HepG2 (cell line): ENCODE measurements around the gene SHANK2. TPM values are rescaled to one million over a fixed set of nuclear protein-coding genes. Genes with fewer than 3 reads are reported as not detected.

Experiments used
- GTF3A ChIP-seq: sonication (generic); formaldehyde crosslinking; conservative IDR thresholded peaks from 2 replicates; pipeline ENCODE4 v1.4.0; 2020; ENCODE audit warnings: mild to moderate bottlenecking, missing genetic modification reagents
- KAT2B ChIP-seq: fragments of 150-350 bp; IDR thresholded peaks from 2 replicates; pipeline ENCODE4 v1.6.1; 2014; ENCODE audit warnings: low read depth, low read length, borderline replicate concordance
- NFYB ChIP-seq: sonication (generic); formaldehyde crosslinking; IDR thresholded peaks from 2 replicates; pipeline ENCODE4 v1.4.0; 2020; ENCODE audit warnings: missing genetic modification reagents
- SATB2 ChIP-seq: sonication (generic); formaldehyde crosslinking; IDR thresholded peaks from 2 replicates; pipeline ENCODE4 v1.5.0; 2020; ENCODE audit warnings: missing genetic modification reagents
- TCF12 ChIP-seq, 2 experiments: fragments of 450-650 bp in 1 of 2; sonication (generic) in 1 of 2; formaldehyde crosslinking in 1 of 2; IDR thresholded peaks; 2 replicates each; pipeline versions ENCODE4 v1.6.1 to v1.8.0; 2017 to 2022; ENCODE audit warnings: antibody characterized with exemption in 1 of 2, mild to moderate bottlenecking in 1 of 2, missing genetic modification reagents in 1 of 2, moderate library complexity in 1 of 2
- ZFYVE20 ChIP-seq: sonication (generic); formaldehyde crosslinking; IDR thresholded peaks from 2 replicates; pipeline ENCODE4 v1.8.0; 2023; ENCODE audit warnings: low read depth, mild to moderate bottlenecking, moderate library complexity, missing genetic modification reagents, borderline replicate concordance
- ZNF20 ChIP-seq: sonication (generic); formaldehyde crosslinking; IDR thresholded peaks from 2 replicates; pipeline ENCODE4 v1.4.0; 2020; ENCODE audit warnings: mild to moderate bottlenecking, moderate library complexity, missing genetic modification reagents
- ZNF24 ChIP-seq: fragments of 450-650 bp; IDR thresholded peaks from 2 replicates; pipeline ENCODE4 v1.6.1; 2017; ENCODE audit warnings: antibody characterized with exemption, mild to moderate bottlenecking
- polyA plus RNA-seq, 8 experiments: library from polyadenylated mRNA; depleted of rRNA in 3 of 8; stranded (reverse) in 7 of 8; unstranded in 1 of 8; fragments of >200 nt; fragmentation: Illumina TruSeq in 4 of 8; extraction: Trizol in 4 of 8; gene quantifications; 2 replicates each; pipeline versions ENCODE4 v1.2.1 to v1.2.3, GENCODE V29; 2011 to 2016; ENCODE audit warnings: low read depth in 4 of 8, missing spikeins in 1 of 8, mixed read lengths in 1 of 8; ENCODE audit not compliant: insufficient read depth in 1 of 8
- total RNA-seq, 5 experiments: library from RNA; depleted of rRNA; stranded (reverse); fragments of >200 nt; fragmentation: Illumina TruSeq; extraction: Trizol; gene quantifications; 2 replicates each; pipeline ENCODE4 v1.2.3, GENCODE V29; 2016; ENCODE audit warnings: low read depth in 1 of 5
- TF ChIP-seq, protein P1 (sequence below): sonication (generic); formaldehyde crosslinking; IDR thresholded peaks from 2 replicates; pipeline ENCODE4 v1.8.1; 2023; ENCODE audit warnings: missing genetic modification reagents, mild to moderate bottlenecking, borderline replicate concordance
- TF ChIP-seq, protein P2 (sequence below): sonication (generic); formaldehyde crosslinking; IDR thresholded peaks from 2 replicates; pipeline ENCODE4 v1.8.1; 2022; ENCODE audit warnings: low read depth, mild to moderate bottlenecking, missing genetic modification reagents
- TF ChIP-seq, protein P3 (sequence below): sonication (generic); formaldehyde crosslinking; IDR thresholded peaks from 2 replicates; pipeline ENCODE4 v1.4.0; 2020; ENCODE audit warnings: missing genetic modification reagents, mild to moderate bottlenecking, borderline replicate concordance
- TF ChIP-seq, protein P4 (sequence below): sonication (generic); formaldehyde crosslinking; IDR thresholded peaks from 2 replicates; pipeline ENCODE4 v1.8.1; 2023; ENCODE audit warnings: mild to moderate bottlenecking, missing genetic modification reagents, borderline replicate concordance
- TF ChIP-seq, protein P5 (sequence below): sonication (generic); formaldehyde crosslinking; IDR thresholded peaks from 2 replicates; pipeline ENCODE4 v1.5.0; 2020; ENCODE audit warnings: mild to moderate bottlenecking, missing genetic modification reagents, moderate library complexity
- TF ChIP-seq, protein P6 (sequence below): sonication (generic); formaldehyde crosslinking; IDR thresholded peaks from 2 replicates; pipeline ENCODE4 v1.8.0; 2022; ENCODE audit warnings: mild to moderate bottlenecking, missing genetic modification reagents
- TF ChIP-seq, protein P7 (sequence below): sonication (generic); formaldehyde crosslinking; IDR thresholded peaks from 2 replicates; pipeline ENCODE4 v1.5.0; 2020; ENCODE audit warnings: missing genetic modification reagents
- TF ChIP-seq, protein P8 (sequence below): sonication (generic); formaldehyde crosslinking; IDR thresholded peaks from 2 replicates; pipeline ENCODE4 v1.5.0; 2020; ENCODE audit warnings: missing genetic modification reagents, mild to moderate bottlenecking, borderline replicate concordance

Gene SHANK2
- total and polyA plus RNA-seq, 2 of the 13 experiments (the other 11 are each of a cell fraction or from before 2014, with no cell fraction given), result 10.2 to 13.0 TPM

DNA sequence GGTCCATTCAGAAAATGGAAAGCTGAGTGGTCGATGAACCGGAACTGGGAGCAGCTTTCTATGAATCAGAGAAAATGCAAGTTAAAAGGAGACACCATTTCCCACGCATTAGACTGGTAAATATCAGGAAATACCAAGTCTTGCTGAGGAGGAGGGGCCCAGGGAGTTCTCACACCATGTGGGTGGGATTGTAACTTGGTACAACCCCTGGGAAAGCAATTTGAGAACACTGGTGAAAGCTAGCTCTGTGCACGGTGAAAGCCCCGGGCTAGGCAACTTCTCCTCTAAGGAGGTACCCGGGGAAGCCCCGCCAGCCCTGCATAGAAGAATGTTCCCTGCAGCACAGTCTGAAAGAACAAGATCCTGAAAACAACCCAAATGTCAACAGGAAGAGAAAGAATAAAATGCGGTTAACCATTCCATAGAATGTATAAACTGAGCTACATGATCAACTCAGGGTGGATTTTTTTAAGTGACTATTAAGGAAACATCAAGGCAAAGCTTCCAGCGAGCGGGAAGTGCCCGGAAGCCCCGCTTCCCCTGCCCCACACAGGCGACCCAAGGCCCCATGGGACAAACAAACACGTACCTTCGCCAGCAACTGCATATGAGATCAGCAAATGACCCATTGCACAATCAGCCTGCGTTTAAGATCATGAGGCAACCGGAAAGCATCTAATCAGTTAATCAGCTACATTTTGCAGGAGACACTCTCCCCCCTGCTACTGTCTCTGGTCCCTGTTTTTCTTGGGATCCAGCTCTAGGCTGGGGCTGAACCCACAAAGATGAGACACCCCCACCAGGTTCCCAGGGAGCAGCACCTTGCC is 11.3 kb downstream of the SHANK2 start (continued):
- TF ChIP-seq GTF3A (0 out of 2 replicates have a peak, but pooled peaks have one; percentile 41), NFYB (CRISPR knock-in tag) (no peak), KAT2B (no peak), ZFYVE20 (CRISPR knock-in tag) (no peak), TCF12 (IDR thresholded peaks at IDR 0.05) (no peak), TCF12 (CRISPR knock-in tag; IDR thresholded peaks at IDR 0.05) (no peak; the same call in 1 of the 2 replicates), ZNF20 (CRISPR knock-in tag) (no peak), ZNF24 (no peak), SATB2 (CRISPR knock-in tag) (no peak)
- TF ChIP-seq, protein P1, sequence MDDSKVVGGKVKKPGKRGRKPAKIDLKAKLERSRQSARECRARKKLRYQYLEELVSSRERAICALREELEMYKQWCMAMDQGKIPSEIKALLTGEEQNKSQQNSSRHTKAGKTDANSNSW, result no peak
- TF ChIP-seq, protein P2, sequence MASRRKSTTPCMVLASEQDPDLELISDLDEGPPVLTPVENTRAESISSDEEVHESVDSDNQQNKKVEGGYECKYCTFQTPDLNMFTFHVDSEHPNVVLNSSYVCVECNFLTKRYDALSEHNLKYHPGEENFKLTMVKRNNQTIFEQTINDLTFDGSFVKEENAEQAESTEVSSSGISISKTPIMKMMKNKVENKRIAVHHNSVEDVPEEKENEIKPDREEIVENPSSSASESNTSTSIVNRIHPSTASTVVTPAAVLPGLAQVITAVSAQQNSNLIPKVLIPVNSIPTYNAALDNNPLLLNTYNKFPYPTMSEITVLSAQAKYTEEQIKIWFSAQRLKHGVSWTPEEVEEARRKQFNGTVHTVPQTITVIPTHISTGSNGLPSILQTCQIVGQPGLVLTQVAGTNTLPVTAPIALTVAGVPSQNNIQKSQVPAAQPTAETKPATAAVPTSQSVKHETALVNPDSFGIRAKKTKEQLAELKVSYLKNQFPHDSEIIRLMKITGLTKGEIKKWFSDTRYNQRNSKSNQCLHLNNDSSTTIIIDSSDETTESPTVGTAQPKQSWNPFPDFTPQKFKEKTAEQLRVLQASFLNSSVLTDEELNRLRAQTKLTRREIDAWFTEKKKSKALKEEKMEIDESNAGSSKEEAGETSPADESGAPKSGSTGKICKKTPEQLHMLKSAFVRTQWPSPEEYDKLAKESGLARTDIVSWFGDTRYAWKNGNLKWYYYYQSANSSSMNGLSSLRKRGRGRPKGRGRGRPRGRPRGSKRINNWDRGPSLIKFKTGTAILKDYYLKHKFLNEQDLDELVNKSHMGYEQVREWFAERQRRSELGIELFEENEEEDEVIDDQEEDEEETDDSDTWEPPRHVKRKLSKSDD, result peak; percentile 62; the same call in 1 of the 2 replicates
- TF ChIP-seq, protein P3, sequence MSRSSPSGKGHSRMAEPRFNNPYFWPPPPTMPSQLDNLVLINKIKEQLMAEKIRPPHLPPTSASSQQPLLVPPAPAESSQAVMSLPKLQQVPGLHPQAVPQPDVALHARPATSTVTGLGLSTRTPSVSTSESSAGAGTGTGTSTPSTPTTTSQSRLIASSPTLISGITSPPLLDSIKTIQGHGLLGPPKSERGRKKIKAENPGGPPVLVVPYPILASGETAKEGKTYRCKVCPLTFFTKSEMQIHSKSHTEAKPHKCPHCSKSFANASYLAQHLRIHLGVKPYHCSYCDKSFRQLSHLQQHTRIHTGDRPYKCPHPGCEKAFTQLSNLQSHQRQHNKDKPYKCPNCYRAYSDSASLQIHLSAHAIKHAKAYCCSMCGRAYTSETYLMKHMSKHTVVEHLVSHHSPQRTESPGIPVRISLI, result peak; percentile 78; the same call in 1 of the 2 replicates
- TF ChIP-seq, protein P4, sequence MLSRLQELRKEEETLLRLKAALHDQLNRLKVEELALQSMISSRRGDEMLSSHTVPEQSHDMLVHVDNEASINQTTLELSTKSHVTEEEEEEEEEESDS, result no peak
- TF ChIP-seq, protein P5, sequence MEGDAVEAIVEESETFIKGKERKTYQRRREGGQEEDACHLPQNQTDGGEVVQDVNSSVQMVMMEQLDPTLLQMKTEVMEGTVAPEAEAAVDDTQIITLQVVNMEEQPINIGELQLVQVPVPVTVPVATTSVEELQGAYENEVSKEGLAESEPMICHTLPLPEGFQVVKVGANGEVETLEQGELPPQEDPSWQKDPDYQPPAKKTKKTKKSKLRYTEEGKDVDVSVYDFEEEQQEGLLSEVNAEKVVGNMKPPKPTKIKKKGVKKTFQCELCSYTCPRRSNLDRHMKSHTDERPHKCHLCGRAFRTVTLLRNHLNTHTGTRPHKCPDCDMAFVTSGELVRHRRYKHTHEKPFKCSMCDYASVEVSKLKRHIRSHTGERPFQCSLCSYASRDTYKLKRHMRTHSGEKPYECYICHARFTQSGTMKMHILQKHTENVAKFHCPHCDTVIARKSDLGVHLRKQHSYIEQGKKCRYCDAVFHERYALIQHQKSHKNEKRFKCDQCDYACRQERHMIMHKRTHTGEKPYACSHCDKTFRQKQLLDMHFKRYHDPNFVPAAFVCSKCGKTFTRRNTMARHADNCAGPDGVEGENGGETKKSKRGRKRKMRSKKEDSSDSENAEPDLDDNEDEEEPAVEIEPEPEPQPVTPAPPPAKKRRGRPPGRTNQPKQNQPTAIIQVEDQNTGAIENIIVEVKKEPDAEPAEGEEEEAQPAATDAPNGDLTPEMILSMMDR, result peak; percentile 16; the same call in 1 of the 2 replicates
- TF ChIP-seq, protein P6, sequence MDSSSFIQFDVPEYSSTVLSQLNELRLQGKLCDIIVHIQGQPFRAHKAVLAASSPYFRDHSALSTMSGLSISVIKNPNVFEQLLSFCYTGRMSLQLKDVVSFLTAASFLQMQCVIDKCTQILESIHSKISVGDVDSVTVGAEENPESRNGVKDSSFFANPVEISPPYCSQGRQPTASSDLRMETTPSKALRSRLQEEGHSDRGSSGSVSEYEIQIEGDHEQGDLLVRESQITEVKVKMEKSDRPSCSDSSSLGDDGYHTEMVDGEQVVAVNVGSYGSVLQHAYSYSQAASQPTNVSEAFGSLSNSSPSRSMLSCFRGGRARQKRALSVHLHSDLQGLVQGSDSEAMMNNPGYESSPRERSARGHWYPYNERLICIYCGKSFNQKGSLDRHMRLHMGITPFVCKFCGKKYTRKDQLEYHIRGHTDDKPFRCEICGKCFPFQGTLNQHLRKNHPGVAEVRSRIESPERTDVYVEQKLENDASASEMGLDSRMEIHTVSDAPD (CRISPR knock-in tag), result no peak
- TF ChIP-seq, protein P7, sequence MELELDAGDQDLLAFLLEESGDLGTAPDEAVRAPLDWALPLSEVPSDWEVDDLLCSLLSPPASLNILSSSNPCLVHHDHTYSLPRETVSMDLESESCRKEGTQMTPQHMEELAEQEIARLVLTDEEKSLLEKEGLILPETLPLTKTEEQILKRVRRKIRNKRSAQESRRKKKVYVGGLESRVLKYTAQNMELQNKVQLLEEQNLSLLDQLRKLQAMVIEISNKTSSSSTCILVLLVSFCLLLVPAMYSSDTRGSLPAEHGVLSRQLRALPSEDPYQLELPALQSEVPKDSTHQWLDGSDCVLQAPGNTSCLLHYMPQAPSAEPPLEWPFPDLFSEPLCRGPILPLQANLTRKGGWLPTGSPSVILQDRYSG, result no peak
- TF ChIP-seq, protein P8, sequence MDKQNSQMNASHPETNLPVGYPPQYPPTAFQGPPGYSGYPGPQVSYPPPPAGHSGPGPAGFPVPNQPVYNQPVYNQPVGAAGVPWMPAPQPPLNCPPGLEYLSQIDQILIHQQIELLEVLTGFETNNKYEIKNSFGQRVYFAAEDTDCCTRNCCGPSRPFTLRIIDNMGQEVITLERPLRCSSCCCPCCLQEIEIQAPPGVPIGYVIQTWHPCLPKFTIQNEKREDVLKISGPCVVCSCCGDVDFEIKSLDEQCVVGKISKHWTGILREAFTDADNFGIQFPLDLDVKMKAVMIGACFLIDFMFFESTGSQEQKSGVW (CRISPR knock-in tag), result no peak
